T-helper 1 cell treated with Interleukin-12 subunit alpha and Interleukin-12 subunit beta and Interleukin-4 antibody, amounts not matched to agents 30 ng/mL and 1 ng/mL, for 36 hours (primary cell): ENCODE data around the gene IDH2. TPM values are rescaled to one million over a fixed set of nuclear protein-coding genes. Genes with fewer than 3 reads are reported as not detected.
"Not testable (repeated sequence)": the region's sequence is repeated elsewhere in the genome, so short reads cannot be mapped to it uniquely, and the experiment has no call there.

ENCODE experiments used
- intact Hi-C: fragments of 100-400 bp; cut with micrococcal nuclease; formaldehyde crosslinking; loops from one replicate; pipeline ENCODE4 v1.15.1; 2024
- total RNA-seq: library from RNA; stranded (reverse); gene quantifications from 2 replicates; pipeline ENCODE4 v1.2.3, GENCODE V29; 2022

The IDH2 gene
- 196 TPM in 2 replicates for total RNA-seq

GRCh38 chr15:90101969-90102890 lies at the start of gene IDH2:
IDH2 (minus strand) TSS chr15:90102468; CDS start chr15:90102390, 78 bp downstream.
- intact Hi-C loops = loop anchor here (1.0 to 10.0 kb wide), 7 partner anchors 15 to 527 kb away; partner anchors contain the start of genes IQGAP1, SEMA4B and TICRR

GRCh38 chr15:90150551-90150950 lies 48.3 kb upstream of the IDH2 start:
- intact Hi-C loops = not testable (repeated sequence)

DNA sequence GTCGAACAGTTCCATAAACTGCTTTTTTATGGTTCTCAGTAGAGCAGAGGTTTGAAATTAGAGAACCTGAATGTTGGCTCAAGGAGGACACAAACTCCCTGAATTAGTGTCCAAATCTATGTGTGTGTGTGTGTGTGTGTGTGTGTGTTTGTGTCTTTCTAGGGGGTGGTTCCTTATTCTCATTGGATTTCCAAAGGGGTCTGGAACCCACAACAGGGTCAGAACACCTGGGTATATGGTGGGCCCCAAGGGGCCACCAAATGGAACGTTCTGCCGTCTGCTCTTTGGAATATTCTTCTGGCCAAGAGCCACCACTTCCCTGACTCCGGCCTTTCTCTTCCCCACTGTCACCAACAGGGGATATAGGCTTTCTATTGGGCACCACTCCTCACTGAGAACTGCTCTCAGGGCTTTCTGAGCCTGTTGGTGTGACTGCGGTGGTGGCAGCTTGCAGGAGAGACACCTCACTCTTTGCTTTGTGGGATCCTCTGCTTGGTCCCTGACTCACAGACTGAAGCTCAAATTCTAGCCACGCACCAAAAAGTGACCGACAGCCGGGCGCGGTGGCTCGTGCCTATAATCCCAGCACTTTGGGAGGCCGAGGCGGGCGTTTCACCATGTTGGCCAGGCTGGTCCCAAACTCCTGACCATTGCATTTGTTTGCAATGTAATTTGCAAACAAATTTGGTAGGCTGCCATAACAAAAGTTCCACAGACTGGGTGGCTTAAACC lies 47.5 kb upstream of the IDH2 start:
- intact Hi-C loops = no loop called here

- intact Hi-C loops = not testable (repeated sequence)
Measured at GRCh38 chr15:90146198-90146761, 44.0 kb upstream of the IDH2 start.

DNA sequence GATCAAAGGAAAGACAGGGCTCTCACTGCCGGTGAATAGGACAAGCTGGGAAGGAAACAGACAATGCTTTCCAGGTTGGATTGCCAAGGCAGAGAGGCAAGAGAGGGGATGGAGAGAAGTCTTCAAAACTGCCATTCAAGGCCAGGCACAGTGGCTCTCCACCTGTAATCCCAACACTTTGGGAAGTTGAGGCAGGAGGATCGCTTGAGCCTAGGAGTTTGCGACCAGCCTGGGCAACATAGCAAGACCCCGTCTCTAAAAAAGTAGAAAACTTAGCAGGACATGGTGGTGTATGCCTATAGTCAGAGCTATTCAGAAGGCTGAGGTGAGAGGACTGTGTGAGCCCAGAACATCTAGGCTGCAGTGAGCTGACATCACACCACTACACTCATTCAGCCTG lies 43.5 kb upstream of the IDH2 start:
- intact Hi-C loops = no loop called here

DNA sequence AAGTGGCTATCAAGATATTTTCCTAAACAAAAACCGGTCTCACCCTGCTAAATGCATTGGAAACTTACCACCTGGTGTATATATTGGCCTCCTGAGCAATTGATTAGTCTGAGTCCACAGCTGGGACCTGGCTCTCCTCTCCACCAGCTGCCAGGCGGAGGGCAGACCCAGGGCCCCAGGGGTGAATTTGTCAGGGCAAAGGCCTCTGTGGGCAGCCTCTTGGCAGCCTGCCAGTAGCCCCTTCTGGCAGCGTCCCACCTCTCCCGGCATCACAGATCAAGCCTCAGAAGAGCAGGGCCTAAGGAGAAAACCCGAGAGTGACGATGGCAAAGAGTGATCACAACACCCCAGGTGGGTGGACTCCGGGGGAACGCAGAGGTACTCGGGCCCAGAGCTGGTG lies 43.0 kb upstream of the IDH2 start:
- intact Hi-C loops = no loop called here

GRCh38 chr15:90143166-90143655 lies 40.9 kb upstream of the IDH2 start:
- intact Hi-C loops = loop anchor here (1.0 to 5.0 kb wide), 6 partner anchors 58 to 159 kb away; partner anchors contain the start of genes NGRN and SEMA4B

DNA sequence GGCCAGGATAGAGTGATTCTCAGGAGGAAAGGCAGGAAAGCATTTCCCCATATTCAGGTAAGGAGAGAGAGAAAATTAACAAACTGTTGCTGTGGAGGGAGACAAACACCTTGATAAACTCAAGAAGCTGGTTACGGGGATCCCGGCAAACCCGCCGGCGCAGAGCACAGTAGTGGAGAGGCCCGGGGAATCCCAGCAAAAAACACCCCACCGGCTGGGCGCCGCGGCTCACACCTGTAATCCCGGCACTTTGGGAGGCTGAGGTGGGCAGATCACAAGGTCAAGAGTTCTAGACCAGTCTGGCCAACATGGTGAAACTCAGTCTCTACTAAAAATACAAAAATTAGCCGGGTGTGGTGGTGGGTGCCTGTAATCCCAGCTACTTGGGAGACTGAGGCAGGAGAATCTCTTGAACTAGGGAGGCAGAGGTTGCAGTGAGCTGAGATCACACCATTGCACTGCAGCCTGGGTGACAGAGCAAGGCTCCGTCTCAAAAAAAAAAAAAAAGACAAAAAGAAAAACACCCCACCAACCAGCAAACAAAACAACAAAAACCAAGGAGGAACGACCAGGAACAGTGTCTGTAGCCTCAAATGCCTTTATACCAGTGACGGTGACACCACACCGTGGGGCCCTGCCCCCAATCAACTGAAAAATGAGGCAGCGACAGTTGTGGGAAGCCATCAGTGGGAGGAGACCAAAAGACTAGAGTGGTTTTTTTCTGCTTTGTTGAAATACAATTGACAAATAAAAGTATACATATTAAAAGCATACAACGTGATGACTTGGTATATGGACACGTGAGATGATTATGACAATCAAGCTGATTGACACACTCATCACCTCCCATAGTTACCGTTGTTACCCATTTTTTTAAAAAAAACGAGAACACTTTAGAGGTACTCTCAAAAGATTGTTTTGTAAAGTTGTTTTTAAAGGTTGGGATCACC lies 40.2 kb upstream of the IDH2 start:
- intact Hi-C loops = loop anchor here (1.0 to 5.0 kb wide), 9 partner anchors 40 to 249 kb away; partner anchors contain the start of genes AP3S2, IDH2, NGRN and SEMA4B

DNA sequence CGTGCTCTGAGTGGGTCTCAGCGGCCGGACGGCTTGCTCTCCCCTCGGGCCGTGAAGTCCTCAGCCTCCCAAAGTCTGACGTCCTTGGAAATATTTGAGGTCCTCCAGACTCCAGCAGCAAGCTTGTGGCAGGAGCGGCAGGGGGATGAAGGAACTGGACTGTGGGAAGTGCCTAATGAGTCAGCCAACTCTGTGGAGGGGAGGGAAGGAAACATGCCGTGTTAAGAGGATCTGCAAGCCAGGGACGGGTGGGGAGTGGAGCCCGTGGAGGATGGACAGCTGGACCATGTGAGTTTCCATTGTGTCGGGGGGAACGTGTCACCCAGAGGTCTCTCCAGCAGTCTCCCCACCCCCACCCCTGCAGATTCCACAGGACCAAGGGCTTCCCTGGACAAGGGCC lies 39.4 kb upstream of the IDH2 start:
- intact Hi-C loops = loop anchor here (1.0 to 5.0 kb wide), 5 partner anchors 39 to 248 kb away; partner anchors contain the start of genes AP3S2, IDH2 and NGRN

GRCh38 chr15:90139549-90139948 lies 37.3 kb upstream of the IDH2 start:
- intact Hi-C loops = not testable (repeated sequence)

GRCh38 chr15:90138071-90138833 lies 36.0 kb upstream of the IDH2 start:
- intact Hi-C loops = no loop called here

DNA sequence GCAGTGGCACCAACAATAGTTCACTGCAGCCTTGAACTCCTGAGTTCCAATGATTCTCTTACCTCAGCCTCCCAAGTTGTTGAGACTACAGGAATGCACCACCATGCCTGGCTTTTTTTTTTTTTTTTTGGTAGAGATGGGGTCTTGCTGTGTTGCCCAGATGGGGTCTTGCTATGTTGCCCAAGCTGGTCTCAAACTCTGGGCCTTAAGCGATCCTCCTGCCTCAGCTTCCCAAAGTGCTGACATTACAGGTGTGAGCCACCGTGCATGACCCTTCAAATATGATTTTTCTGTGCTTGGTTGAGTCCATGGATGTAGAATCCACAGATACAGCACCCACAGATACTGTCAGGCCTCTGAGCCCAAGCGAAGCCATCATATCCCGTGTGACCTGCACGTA lies 30.2 kb upstream of the IDH2 start:
- intact Hi-C loops = no loop called here

DNA sequence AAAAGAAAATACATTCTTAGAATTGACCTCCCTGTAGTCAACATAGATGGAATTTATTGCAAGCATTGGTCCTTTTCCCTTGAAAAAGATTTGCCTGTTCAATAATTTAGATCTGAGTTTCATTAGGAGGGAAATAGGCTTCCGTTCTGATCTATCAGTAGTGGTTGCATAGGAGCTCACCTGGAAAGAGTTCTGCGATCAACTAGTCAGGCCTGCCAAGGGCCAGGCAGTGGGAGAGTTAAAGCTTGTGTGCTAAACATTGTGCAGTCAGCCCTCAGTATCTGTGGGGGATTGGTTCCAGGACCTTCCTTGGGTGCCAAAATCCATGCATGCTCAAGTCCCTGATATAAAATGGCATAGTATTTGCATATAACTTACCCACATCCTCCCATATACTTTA lies 29.6 kb upstream of the IDH2 start:
- intact Hi-C loops = no loop called here

DNA sequence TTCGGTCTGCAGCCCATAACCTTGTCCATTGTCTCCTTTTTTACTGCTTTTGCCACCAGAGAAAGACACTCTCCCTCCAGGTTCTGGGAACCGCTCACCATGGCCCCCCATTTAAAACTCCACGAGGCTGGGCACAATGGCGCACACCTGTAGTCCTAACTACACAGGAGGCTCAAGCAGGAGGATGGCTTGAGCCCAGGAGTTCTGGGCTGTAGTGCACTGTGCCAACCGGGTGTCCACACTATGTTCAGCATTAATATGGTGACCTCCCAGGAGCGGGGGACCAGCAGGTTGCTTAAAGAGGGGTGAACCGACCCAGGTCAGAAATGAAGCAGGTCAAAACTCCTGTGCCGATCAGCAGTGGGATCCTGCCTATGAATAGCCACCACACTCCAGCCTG lies 28.0 kb upstream of the IDH2 start:
- intact Hi-C loops = no loop called here

GRCh38 chr15:90126596-90127435 lies 24.5 kb upstream of the IDH2 start:
- intact Hi-C loops = no loop called here

DNA sequence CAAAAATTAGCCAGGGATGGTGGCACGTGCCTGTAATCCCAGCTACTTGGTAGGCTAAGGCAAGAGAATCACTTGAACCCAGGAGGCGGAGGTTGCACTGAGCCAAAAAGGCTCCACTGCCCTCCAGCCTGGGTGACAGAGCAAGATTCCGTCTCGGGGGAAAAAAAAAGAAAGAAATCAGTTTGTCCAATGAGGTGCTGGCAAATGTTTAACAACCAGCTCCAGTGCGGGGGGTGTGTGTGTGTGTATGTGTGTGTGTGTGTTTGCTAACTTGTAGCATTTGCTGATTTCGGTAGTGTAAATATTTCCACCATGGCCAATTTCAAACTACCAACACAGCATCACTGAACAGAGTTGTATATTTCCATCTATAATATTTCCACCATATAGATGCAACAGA lies 23.8 kb upstream of the IDH2 start:
- intact Hi-C loops = no loop called here

DNA sequence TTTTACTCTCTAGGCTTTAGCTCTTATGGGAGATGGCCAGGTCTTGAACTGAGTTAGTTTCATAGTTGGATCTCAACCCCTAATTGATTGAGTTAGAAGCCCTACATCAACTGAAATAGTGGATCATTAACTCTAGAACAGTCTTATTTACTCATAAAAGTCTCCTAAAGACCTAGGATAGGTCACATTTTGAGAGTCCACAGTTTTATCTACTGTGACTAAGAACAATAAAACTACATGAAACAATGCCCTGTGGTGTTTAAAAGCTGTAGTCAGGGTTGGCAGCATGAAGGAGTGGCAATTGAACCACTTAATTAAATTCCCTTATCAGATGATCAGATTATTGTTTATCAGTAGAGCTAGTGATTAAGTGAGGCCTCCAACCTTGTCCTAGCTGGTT lies 22.2 kb upstream of the IDH2 start:
- intact Hi-C loops = no loop called here

- intact Hi-C loops = no loop called here
Measured at GRCh38 chr15:90121086-90121485, 18.8 kb upstream of the IDH2 start.

DNA sequence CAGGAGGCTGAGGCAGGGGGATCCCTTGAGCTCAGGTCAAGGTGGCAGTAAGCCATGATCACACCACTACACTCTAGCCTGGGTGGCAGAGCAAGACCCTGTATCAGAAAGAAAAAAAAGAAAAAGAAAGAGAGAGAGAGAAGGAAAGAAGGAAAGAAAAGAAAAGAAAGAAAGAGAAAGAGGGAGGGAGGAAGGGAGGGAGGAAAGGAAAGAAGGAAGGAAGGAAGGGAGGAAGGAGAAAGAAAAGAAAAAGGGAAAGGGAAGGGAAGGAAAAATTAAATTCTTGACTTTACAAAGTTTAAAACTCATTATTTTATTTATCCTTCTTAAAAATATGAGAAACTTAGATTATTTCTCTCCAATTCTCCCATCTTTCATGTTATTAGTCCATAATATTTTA lies 17.1 kb upstream of the IDH2 start:
- intact Hi-C loops = no loop called here
